ENCODE data around the gene MYRF.

Gene MYRF

GRCh38 chr11:61760946-61761345, 8.5 kb downstream of the MYRF start:
- no peak for DNase-seq (ENCODE audit: low read depth, low spot score)

DNA sequence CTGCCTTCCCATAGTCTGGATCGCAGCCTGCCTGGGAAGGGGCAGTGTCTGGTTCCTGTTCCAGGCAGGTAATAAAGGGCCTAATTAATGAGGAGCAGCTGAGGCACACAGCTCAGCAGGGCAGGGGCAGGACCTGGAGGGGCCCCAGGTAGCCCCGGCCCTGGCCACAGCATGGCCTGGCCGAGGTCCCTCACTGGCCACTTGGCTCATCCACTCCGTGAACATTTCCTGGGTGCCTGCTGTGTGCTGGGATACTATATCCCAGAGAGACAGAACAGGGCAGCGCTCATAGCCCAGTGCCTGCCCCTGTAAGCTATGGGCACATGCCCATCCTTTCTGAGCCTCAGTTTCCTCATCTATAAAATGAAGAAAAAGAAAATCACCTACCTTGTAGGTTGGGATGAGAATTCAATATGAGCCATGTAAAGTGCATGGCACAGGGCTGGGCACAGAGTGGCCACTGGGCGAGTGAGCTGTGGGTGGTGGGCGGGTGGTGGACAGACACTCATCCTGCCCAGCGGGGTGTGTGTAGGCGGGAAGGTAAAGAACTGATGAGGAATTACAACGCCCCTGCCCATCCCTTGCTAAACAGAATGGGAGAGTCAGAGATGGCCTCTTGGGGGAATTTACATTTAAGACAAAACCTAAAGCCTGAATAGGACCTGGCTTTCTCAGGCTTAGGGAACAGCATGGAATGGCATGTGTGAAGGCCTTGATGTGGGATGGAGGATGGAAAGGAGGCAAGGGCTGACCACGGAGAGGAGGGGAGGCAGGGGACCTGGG, 9.2 kb downstream of the MYRF start:
- no peak for DNase-seq (ENCODE audit: low read depth, low spot score)

DNA sequence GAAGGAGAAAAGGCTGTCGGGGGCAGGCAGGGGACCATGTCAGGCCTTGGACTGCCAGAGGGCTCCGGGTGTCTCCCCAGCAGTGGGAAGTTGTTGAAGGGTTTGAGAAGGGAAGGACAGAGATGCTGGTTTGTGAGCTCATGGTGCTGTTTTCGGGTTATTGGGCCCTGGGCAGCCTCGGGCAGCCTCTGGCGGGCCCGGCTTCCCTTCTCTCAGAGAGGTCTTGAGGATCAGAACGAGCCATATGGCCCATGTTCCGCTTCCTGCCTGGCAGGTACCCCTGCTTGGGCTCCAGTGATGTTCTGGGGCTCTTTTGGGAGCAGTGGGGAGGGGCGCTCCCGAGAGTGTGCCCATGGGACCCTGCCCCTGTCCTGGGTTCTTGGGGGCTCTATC, 9.8 kb downstream of the MYRF start:
- DNase-seq (ENCODE audit: low read depth, low spot score): no peak

GRCh38 chr11:61762798-61763197, 10.4 kb downstream of the MYRF start:
- no peak for DNase-seq (ENCODE audit: low read depth, low spot score)

DNA sequence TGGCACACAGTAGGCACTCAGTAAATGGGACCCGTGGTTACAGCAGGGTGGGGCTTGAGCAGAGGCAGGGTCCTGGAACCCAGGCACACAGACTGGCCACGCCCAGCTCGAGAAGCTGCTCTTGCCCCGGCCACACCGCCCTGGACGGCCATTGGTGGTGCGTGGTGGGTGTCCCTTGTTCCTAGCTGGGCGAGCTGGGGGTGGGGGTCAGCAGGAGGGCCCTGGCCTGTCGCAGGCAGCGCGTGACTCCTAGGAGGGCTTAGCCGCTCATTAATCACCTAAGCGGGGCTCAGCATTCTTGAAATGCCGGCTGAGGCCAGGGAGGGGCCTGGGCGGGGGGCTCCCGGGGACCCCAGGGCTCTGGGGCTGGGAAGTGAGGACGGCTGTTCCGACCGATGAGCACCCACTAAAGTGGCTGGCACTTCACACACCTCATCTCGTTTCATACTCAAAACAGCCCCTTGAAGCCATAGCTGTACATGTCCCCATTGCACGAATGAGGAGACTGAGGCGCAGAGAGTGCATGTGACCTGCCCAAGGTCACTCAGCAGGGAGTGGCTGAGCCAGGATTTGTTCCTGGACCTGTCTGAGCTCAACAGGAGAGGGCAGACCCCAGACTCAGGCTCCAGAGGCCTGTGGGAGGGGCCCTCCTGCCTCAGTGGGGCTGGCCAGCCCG, 11.6 kb downstream of the MYRF start:
- no peak for DNase-seq (ENCODE audit: low read depth, low spot score)

DNA sequence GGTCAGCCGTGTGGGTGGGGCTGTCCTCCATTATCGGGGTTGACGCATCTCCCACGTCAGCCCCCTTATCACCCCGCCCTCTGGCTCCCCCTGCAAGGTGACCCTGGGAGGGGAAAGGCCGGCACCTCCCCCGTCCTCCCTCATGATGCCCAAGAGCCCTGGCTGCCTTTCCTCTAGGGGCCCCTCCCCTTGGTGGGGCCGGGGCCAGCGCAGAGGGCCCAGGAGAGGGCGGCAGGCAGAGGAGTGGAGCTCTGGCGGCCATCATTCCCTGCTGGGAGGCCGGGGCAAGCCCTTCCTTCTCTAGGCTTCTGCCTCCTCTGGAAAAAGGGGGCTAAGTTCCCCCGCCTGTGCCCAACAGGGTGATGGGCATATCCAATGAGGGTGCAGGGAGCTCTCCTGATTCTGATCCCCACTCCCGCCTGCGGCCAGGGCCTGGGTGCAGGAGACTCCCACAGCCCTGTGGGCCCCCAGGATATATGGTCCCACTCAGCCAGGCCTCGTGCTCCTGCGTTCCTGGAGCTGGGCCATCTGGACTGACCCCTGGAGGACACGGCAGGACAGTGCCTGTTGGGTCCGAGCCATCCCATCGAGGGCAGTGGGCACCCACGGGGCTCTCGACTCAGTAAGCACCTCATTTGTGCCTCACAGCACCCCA, 12.3 kb downstream of the MYRF start:
- no peak for DNase-seq (ENCODE audit: low read depth, low spot score)

- DNase-seq (ENCODE audit: low read depth, low spot score): no peak
These were observed 13.3 kb downstream of the MYRF start for GRCh38 chr11:61765550-61766253.

DNA sequence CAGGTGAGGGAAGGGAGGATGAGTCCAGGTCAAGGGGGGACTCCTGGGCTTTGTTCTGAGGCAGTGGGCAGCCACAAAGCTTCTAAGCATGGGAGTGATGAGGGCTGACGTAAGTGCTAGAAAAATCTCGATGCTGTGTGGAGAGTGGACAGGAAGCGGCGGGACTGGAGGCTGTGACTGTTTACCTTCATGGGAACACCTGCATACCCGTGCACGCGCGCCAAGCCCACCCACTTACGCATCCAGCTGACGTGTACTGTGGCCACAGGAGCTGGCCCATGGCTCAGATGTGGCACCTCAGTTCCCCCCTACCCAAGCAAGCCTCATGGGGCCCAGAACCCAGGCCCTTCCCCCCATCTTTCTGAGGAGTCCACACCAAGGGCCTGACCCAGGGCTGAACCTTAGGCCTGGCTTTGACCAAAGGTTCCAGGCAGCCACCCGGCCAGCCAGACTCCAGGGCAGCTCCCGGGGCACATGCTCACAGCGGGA, 14.0 kb downstream of the MYRF start:
- DNase-seq (ENCODE audit: low read depth, low spot score): no peak

GRCh38 chr11:61768376-61769076, 16.1 kb downstream of the MYRF start:
- no peak for DNase-seq (ENCODE audit: low read depth, low spot score)

DNA sequence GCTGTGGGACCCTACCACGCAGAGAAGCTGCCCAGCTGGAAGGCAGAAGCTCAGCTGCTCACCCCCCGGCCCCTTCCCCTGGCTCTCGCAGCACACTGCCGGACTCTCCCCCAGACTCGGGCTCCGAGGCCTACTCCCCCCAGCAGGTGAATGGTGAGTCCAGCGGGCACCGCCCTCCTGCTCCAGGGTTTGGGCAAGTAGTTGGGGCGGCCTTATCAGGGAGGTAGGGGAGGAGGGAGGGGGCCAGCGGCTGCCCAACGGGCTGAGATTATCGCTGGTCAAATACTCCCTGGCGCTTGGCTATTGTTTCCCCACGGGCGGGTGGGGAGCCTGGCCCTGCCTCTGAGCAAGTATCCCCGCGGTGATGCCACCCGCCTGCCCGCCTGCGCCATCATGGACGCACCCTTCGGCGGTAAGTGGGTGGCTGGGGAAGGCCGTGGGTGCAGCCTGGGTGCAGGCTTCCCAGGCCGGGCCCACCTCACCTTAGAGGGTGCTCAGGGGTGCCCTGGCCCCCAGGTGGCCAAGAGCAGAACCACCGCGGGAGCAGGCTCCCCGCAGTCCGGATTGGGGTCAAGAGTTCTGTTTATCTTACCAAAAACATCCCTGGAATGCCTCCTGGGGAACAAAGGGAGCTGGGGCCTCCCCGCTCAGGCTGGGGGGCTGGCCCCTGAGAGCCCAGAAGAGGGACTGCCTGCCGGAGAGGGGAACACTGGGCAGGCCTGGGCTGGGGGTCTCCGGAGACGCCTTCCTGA, 16.9 kb downstream of the MYRF start:
- DNase-seq (ENCODE audit: low read depth, low spot score): no peak

GRCh38 chr11:61769946-61770683, 17.7 kb downstream of the MYRF start:
- DNase-seq (ENCODE audit: low read depth, low spot score): no peak

- no peak for DNase-seq (ENCODE audit: low read depth, low spot score)
These were observed 18.9 kb downstream of the MYRF start for GRCh38 chr11:61771195-61771894.

- no peak for DNase-seq (ENCODE audit: low read depth, low spot score)
These were observed 19.6 kb downstream of the MYRF start for GRCh38 chr11:61771985-61772455.

GRCh38 chr11:61773356-61773755, 20.9 kb downstream of the MYRF start:
- DNase-seq (ENCODE audit: low read depth, low spot score): no peak

- DNase-seq (ENCODE audit: low read depth, low spot score): no peak
These were observed 21.4 kb downstream of the MYRF start for GRCh38 chr11:61773809-61774208.

DNA sequence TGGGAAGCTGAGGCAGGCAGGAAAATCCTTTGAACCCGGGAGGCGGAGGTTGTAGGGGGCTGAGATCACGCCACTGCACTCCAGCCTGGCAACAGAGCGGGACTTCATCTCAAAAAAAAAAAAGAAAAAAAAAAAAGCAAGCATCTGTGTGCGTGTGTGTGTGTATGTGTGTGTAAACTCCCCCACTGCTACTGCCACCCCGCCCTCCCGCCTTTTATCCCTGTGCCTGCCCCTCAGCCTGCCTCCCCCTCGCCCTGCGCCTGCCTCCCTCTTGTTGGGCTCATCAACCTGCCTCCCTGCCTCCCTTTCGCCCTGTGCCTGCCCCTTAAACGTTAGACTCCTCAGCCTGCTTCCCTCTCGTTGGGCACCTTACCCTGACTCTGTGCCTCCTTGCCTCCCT, 22.0 kb downstream of the MYRF start:
- no peak for DNase-seq (ENCODE audit: low read depth, low spot score)

- no peak for DNase-seq (ENCODE audit: low read depth, low spot score)
These were observed 22.7 kb downstream of the MYRF start for GRCh38 chr11:61775106-61775505.

- DNase-seq (ENCODE audit: low read depth, low spot score): no peak
These were observed 23.4 kb downstream of the MYRF start for GRCh38 chr11:61775606-61776554.

Data from smooth muscle cell of the brain vasculature (primary cell).